Glomerular endothelial cell (primary cell): ENCODE data around the gene NF1. TPM values are rescaled to one million over a fixed set of nuclear protein-coding genes. Genes with fewer than 3 reads are reported as not detected.
"Not testable (repeated sequence)": the region's sequence is repeated elsewhere in the genome, so short reads cannot be mapped to it uniquely, and the experiment has no call there.

Source experiments
- DNase-seq: peaks from one replicate; pipeline ENCODE4 v3.0.0-alpha.2; 2011; ENCODE audit warnings: low read depth, low spot score; ENCODE audit errors: extremely low read depth
- total RNA-seq: library from RNA; depleted of rRNA; stranded (reverse); fragments of >200 nt; gene quantifications from 2 replicates; pipeline ENCODE4 v1.2.3, GENCODE V29; 2015

The NF1 gene, protein sequence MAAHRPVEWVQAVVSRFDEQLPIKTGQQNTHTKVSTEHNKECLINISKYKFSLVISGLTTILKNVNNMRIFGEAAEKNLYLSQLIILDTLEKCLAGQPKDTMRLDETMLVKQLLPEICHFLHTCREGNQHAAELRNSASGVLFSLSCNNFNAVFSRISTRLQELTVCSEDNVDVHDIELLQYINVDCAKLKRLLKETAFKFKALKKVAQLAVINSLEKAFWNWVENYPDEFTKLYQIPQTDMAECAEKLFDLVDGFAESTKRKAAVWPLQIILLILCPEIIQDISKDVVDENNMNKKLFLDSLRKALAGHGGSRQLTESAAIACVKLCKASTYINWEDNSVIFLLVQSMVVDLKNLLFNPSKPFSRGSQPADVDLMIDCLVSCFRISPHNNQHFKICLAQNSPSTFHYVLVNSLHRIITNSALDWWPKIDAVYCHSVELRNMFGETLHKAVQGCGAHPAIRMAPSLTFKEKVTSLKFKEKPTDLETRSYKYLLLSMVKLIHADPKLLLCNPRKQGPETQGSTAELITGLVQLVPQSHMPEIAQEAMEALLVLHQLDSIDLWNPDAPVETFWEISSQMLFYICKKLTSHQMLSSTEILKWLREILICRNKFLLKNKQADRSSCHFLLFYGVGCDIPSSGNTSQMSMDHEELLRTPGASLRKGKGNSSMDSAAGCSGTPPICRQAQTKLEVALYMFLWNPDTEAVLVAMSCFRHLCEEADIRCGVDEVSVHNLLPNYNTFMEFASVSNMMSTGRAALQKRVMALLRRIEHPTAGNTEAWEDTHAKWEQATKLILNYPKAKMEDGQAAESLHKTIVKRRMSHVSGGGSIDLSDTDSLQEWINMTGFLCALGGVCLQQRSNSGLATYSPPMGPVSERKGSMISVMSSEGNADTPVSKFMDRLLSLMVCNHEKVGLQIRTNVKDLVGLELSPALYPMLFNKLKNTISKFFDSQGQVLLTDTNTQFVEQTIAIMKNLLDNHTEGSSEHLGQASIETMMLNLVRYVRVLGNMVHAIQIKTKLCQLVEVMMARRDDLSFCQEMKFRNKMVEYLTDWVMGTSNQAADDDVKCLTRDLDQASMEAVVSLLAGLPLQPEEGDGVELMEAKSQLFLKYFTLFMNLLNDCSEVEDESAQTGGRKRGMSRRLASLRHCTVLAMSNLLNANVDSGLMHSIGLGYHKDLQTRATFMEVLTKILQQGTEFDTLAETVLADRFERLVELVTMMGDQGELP (N-terminal part only)
- 28.3 and 48.1 TPM in 2 replicates for total RNA-seq

DNA sequence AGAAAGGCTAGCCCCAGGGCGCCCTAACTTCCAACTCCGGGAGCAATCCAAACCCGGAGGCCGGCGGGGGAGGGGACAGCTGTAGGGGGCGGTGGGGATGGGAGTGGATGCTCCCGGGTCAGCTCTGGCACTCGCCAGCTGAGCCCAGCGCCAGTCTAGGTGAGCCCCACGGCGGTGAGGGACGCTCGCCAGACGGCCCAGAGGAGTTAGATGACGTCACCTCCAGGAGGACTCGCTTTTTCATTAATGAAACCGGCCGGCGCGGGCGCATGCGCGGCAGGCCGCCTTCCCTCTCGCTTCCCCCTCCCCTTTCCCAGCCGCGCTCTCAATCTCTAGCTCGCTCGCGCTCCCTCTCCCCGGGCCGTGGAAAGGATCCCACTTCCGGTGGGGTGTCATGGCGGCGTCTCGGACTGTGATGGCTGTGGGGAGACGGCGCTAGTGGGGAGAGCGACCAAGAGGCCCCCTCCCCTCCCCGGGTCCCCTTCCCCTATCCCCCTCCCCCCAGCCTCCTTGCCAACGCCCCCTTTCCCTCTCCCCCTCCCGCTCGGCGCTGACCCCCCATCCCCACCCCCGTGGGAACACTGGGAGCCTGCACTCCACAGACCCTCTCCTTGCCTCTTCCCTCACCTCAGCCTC, at the start of gene NF1:
Gene NF1, plus strand, starts transcription at position 378 of the 636 bp plus-strand sequence. CDS start 333 bp downstream, outside the sequence.
- peak; percentile 29 for DNase-seq

DNA sequence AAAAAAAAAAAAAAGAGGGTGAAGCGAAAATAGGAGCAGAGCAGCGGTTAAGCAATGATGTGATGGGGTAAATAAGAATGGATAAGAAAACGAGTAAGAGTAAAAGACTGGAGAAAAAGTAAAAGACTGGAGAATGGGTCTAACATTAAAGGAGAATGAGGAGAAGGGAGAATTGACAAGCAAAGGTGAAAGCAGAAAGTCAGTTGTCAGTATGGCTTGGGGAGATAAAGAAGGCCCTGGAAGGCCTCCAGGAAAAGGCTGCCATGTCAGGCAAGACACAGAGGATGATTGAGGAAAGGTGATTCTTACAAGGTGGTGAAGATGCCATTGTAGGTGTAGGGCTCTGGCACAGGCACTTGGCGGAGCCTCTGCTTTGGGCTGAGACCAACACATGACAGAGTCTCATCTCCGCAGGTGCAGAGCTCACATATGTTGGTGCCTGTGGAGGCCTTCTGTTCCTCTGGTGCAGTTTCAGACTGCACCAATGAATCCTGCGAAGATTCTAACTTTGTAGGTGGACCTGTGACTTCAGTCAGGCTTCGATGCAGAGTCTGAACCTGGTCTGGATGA, 47.8 kb upstream of the NF1 start:
- DNase-seq, result not testable (repeated sequence)

DNA sequence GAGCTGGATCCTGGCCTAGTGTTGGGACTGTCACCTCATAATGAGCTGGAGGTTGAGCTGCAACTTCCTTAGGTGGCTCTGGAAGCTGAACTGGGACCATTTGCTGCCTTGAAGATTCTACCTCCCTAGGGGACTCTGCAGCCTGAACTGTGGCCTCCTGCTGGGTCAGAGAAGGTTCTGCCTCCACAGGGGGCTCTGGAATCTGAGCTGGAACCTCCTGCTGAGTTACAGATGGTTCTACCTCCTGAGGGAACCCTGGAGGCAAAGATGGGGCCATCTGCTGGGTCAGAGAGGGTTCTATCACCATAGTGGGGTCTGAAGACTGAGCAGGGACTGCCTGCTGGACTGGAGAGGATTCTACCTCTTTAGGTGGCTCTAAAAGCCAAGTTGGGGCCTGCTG, 46.6 kb upstream of the NF1 start:
- DNase-seq, result no peak

DNA sequence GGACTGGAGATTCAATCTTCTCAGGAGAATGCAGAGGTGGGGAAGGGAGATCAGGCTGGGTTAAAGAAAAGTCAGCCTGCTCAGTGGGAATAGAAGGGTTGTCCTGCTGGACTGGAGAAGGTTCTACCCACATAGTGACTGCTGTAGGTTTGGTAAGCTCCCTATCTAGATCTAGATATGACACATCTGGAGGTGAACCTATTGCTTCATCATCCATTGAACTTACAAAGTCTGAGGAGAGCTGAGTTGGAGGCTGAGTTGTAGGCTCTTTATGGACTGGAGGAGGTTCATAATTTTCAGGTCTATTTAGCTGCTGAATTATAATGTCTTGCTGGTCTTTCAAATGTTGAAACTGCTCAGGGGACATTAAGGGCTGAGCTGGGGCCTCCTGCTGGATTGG, 46.0 kb upstream of the NF1 start:
- DNase-seq, result no peak

DNA sequence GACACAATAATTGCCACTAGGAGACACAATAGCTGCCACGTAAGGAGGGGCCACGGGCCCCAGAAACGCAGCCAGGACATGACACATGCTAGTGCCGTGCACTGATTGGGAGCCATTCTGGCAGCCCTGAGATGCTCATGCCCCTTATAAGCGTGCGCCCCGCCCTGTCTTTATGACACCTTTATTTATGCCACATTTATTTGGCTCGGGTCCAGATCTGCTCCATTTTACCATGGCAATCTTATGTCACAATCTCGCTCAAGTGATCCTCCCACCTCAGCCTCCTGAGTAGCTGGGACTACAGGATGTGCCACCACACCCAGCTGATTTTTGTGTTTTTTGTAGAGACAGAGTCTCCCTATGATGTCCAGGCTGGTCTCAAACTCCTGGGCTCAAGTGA, 43.8 kb upstream of the NF1 start:
- DNase-seq, result no peak

DNA sequence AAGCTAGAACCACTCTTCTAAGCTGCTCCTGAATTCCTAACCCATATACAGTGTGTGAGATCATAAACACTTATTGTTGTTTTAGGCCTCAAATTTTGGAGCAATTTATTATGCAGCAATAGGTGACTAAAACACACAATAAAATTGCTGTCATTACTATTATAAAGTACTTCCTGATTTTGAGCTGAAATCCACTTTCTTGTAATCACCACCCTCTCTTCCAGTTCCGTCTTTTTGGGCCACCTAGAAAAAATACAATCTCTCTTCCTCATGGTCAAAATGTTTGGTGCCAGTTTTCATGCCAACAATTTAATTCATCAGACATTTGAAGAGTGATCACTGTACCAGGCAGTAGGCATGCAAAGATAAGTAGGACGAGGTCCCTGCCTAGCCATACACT, 43.3 kb upstream of the NF1 start:
- no peak for DNase-seq

DNA sequence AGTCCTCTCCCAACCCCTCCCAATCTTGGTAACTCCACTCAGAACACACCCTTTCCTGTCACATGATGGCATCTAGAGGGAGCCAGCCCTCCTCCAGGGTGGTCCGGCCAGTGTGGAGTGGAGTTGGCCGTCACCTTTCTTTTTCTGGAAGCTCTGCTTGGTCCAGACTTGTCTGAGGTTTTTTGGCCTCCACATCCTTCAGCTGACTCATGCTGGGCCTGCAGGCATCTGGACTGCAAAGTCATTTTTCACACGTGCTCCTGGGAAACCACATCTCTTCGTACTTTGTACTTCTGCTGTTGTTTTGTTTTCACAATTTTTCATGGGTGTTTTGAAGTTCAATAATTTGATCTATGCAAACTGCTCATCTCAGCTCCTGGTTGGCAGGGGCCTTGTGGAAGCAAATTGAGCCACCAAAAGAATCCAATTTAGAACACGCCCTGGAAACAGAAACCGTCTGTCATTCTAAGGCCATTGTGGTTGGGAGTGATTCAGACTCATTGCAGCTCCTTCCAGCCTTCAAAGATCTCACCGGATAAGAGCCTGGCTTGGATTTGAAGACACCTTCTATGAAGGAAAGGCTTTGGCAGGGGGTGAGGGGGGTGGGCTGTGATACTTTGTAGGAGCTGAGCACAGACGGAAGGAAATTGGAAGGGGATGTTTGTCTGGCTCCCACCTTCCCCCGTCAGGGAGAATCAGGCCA, 42.4 kb upstream of the NF1 start:
- DNase-seq, result no peak

DNA sequence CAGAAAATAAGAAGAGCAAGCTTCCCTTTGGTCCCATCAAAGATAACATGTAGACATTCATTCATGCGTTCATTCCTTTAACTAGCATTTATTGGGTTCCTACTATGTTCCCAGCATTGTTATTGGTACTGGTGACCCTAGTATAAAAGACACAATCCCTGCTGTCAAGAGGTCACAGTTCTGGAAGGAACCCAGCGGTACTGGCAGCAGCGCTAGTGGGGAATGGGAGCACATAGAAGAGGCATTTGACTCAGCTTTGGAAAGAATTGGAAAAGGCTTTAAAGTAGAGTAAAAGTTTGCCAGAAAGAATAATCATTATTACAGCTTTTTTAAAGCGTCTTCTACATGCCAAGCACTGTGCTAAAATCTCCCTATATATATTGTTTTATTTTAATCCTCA, 41.7 kb upstream of the NF1 start:
- DNase-seq, result no peak

DNA sequence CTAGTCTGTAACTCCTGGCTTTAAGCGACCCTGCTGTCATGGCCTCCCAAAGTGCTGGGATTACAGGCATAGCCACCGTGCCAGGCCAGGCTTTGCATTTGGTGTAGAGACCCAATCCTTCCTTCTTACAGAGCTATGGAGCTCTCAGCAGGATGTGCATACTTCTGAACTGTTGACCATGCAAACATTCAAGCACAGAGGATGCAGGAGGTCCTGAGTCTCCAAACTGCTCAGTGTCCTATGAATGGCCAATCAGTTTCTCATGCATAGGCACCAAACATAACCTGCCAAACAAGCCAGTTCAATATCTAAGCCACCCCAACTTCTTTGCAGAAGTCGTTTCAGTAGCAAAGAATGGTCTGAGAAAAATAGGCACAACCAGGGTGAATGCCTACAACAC, 40.0 kb upstream of the NF1 start:
- DNase-seq, result no peak

DNA sequence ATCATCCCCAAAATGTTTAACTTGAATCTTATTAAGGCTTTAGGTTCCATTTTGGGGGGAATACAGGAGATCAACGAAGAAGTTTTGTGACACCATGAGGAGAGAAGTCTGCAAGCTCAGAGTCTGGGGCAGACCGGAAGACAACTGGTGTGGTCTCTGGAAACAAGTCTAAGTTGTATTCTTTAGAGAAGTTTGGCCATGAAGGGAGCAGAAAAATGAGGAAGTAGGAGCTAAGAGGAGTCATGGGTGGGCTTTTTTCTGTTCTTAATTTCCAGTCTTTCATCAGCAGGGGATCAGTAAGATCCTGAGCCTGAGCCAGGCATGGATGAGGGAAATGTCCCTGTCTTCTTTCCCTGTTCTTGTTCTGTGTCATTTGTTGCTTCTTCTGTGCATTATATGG, 35.8 kb upstream of the NF1 start:
- DNase-seq, result no peak

DNA sequence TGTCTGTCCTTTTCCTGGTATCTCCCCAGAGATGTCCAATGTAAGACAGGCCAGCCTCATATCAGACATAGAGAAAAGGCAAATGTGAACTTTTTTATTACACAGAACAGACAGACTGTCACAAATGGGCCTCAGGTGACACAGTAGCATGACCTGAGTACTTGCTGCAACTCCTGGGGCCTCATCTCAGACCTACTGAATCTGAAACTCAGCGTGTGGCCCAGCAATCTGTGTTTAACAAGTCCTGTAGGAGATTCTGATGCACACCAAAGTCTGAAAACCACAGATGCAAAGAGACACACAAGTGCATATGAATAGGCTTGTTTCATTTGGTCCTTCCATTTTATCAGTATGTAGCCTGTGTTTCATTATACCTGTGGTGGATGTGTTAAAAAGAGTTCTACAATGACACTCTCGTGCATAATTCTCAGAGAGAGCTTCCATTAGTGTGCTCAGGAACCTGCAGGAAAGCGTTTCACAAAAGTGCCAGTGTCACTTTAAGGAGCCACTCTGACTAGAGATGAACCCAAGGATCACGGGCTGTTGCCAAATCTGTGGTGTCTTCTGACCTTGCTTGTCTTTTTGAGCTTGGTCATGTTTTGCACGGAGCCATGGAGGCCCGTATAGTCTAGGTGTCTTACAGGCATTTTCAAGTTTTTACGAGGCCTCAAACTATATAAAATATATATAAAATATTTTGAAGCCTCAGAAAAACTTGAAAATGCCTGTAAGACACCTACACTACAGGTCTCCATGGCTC, 33.8 kb upstream of the NF1 start:
- no peak for DNase-seq

DNA sequence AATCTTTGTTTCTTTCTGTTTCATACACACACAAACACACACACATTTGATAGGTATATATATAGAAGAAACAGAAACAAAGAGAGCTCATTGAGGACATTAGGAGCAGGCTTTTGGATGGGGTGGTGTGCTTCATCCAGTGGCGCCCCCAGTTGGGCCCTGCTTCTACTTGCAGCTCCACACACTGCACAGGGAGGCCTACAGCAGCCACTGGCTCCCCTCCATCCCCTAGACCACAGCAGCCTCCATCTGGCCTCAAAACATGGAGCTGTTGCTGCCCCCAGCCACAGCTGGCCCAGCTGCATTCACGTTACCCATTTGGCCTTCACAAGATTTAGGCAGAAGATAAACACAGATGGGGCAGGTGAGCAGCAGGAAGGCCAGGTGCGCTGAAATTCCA, 33.1 kb upstream of the NF1 start:
- no peak for DNase-seq

DNA sequence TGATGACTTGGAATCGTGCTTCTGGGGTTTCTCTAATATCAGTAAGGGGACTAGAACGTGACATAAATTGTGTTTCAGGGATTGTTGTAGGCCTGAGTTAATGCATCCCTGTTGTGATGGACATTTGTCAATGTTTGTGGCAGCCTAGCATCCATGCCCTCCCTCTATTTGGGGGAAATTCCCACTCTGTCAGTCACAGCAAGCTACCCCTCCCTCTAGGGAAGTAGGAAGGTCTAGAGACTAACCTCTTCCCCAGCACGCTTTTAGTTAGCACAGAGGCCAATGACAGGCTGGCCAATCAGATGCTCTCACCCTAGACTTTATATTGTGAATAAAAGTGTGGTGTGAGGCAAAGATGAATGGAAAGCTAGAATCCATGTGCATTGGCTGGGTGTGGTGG, 32.4 kb upstream of the NF1 start:
- DNase-seq, result no peak

DNA sequence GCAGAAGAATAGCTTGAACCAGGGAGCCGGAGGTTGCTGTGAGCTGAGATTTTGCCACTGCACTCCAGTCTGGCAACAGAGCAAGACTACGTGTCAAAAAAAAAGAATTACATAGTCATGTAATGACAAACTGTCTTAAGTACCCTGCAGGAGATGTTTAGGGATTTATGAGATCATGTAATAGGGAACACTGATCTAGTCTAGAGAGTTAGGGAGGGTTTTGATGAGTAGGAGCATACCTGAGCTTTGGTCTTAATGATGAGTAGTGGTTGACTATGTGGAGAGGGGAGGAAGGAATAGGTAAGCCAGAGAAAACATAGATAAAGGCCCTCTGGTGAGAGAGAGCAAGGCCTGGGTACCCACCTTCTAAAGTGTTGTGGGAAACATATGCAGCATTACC, 30.1 kb upstream of the NF1 start:
- DNase-seq, result no peak

DNA sequence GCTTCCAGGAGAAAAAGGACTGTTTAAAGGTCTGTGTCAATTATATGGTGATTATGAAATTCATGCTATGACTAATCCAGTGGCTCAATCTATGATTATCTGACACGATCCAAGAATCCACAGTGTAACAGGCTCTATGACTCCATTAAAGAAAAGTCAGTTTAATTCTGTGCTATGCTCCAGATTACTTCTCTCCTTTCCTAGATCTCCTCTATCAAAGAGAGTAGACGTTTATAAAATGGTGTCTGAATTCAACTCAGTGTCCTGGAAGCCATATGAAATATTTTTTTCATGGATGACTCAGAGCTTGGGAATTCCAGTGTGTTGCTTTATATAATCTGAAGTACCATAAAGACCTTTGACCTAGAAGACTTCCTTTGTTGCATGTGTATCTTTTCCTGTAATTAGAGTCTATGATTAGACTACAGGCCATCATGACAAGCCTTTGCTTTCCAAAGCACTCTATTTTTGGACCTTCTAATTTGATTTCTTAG, 27.0 kb upstream of the NF1 start:
- peak; percentile 83 for DNase-seq

DNA sequence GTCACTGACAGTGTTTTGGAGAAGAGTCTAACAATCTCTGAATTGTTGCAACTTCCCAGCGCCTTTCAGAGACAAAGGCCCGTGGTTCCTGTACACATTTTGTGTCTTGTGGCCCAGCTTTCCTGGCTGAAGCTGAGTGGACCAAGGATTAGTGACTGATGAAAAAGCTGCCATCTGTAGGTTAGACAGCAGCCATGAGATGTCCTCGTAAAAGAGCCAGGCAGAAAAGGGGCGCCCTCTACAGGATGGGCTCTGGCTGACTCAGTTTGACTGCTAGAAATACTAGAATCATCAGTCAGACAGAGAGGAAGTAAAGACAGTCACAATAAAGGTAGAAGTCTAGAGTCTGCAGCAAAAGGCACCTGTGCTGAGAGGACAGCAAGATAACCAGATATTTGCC, 26.5 kb upstream of the NF1 start:
- DNase-seq, result no peak

DNA sequence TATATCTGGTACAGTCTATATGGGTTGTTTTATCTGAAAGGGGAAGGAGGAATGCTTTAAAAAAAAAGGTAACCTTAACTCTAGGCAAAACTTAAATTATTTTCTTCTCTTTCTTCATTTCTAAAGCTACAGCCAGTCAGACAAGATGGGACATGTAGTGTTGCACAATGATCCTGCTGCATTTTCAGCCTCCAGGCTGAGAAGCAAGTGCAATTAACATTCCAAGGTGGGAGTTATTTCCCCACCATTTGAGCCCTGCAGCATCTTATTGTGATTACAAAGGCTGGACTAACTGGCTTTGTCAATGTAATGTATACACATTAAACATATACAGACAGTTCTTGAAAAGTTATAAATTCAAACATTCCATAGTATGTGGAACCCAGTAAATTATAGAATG, 22.6 kb upstream of the NF1 start:
- DNase-seq, result no peak

DNA sequence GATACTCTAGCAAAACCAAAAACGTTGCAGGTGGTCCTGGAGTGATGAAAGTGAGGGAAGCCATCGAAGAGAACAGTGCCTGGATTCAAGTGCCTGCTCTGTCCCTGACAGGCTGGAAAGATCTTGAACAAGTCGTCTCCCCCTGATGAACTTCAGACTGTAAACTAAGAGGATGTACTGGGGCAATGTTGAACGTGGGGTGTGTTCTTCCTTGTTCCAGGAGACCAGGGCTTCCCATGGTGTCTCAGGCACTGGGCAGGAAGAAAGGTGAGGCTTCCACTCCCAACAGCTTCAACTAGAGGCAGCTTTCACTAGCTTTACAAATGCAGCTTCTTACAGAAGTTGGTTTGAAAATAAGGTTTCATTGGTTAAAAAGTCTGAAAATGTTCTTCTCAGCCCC, 21.4 kb upstream of the NF1 start:
- no peak for DNase-seq
